Embryonic facial prominence (tissue), 1 donor: ENCODE results near the gene LRMDA.
"Not testable (repeated sequence)": the region's sequence is repeated elsewhere in the genome, so short reads cannot be mapped to it uniquely, and the experiment has no call there.

Source experiments
- DNase-seq: peaks from one replicate; pipeline ENCODE4 v3.0.0-alpha.2; 2016; ENCODE audit errors: extremely low spot score

Gene LRMDA

DNA sequence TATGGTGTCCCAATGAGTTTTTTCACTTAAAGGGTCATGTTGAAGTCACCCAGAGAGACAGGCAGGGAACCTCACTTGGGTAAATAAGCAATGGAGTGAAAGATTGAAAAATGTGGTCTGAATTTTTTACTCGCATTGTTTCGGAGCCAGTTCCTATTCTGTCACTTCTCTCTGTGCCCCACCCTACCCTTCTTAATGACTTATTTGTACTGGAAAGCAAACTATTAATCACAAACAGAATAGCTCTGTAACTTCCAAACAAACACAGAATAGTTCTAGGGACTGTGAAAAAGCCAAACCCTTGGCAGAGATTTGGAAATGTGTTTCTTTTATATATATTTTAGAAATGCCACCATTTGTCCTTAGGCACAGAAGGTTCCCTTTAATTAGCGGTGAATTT, 76.0 kb downstream of the LRMDA start:
- DNase-seq = no peak

DNA sequence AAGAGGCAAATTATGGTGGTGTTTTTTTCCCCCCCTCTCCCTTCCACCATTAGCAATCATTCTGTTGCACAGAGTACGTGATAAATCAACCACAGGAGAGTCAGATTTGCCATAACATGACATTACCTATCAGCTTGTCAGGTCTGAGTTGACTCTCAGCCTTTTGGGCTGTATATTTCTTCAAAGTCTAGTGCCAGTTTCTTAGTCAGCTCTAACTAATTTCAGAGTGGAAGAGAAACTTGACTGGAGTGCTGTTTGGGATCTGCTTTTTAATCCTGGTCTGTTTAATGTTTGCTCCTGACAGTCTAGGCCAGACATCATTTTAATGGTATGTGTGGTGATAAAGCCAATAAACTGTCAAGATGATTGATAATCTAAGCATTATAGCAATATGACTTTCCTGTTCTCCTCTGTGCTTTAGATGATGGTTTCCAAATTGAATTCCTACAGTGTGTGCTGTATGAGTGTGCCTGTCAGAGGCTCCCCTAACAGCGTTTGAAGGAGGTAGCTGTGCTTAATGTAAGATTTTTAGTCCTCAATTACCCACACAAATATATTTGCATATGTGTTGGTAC, 76.9 kb downstream of the LRMDA start:
- DNase-seq = no peak

DNA sequence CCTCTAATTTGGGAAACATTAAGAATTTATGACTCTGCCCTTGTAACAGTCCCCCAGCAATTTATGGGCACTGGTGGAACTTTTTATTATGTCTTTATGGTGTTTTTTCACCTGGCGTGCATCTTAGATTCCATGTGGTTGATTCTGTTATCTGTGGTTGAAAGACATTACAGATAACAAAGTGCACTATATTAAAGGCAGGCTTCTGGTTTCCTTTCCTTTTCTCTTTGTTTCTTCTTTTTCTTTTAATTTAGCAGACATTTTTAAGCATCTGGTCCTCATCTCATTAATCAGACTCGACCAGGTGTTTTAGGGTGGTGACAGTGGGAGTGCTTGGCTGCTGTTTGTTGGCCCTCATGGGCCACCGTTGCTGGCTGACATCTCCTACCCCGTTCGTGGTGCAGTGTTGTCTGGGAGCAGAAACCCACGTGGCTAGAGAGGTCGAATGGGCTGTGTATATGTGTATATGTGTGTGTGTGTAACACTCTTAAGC, 77.4 kb downstream of the LRMDA start:
- DNase-seq = no peak

DNA sequence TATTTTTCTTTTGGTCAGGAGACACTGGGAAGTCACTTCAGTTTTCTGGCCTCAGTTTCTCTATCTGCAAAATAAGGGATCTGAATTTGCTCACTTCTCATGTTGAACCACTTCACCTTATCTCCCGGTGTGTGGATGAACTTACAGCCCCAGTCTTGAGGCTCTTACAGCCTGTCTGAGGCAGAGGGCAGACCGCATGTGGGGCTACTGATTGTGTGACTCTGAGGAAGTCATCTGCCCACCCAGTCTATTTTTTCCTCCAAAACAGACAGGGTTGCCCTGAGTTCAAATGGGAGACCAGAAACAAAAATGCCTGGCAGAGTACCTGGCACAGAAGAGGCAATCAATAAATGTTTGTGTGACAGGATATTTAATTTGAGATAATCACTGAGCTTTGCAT, 78.3 kb downstream of the LRMDA start:
- DNase-seq = no peak

DNA sequence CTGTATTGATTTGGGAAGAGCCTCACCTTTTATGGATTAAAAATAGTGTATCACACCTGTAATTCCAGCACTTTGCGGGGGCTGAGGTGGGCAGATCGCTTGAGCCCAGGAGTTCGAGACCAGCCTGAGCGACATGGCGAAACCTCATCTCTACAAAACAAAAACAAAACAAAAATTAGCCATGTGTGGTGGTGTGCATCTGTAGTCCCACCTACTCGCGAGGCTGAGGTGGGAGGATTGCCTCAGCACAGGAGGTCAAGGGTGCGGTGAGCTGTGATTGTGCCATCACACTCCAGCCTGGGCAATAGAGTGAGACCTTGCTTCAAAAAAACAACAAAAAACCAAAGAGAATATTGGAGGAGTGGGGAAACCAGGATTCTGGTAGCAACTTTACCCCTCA, 79.6 kb downstream of the LRMDA start:
- no peak for DNase-seq

DNA sequence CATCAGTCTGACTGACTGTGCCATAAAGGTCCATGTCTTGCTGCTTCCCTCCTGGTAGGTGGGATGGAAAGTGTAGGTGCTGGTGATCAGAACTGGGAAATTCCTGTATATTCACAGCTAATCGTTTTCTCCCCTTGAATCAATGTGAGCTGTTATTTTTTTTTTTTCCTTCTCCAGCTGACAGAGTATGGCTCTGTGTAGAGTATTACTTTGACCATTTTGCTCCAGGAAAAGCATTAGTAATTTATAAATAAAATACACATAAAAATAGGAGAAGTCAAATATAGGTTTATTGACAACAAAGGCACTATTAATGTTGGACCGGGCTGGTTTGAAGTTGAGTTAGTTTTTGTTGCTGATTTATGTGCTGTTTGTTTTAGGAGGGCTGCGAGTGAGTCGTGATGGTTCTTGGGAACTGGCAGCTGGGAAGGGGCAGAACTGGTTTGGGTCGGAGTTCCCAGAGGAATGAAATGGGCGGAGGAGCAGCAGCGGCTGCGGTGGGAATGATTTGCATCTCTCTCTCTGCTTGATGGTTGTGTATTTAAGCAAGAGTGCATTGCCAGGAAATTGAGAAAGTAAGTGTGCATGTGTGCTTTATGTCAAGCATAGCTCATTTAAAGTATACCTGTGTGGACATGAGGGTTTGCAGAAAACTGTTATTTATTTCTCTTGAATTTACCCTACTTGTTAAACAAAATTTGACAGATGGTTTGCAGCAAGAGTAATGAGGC, 80.9 kb downstream of the LRMDA start:
- no peak for DNase-seq

DNA sequence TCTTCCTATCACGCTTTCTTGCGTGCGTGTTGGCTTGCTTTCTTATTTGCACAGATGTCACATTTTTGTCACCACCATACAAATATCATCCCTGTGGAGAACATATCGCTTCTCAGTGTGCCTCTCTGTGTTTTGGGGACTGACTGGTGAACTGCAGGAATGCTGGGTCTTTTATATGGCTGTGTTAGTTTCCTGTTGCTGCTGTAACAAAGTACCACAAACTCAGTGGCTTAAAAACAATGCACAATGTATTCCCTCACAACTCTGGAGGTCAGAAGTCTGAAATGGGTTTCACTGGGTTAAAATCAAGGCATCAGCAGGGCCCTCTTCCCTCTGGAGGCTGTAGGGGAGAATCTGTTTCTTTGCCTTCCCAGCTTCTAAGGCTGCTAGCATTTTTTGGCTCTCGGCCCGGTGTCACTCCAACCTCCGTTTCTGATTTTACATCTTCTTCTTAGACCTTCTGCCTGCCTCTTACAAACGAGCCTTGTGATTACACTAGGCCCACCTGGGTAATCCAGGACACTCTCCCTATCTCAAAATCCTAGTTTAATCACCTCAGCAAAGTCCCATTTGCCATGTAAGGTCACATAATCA, 82.0 kb downstream of the LRMDA start:
- DNase-seq = no peak

DNA sequence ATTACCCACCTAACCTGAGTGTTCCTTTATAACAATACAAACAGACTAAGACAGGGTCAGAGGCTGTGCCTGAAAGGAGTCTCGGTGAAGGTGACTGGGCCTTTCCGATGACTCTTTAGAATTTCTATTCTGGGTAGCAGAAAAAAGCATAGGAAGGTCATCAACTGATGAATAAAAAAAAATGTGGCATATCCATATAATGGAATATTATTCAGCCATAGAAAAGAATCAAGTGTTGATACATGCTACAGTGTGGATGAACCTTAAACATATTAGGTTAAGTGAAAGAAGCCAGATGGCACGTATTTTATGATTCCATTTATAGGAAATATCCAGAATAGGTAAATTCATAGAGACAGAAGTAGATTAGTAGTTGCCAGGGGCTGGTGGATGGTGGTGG, 83.4 kb downstream of the LRMDA start:
- DNase-seq = no peak

DNA sequence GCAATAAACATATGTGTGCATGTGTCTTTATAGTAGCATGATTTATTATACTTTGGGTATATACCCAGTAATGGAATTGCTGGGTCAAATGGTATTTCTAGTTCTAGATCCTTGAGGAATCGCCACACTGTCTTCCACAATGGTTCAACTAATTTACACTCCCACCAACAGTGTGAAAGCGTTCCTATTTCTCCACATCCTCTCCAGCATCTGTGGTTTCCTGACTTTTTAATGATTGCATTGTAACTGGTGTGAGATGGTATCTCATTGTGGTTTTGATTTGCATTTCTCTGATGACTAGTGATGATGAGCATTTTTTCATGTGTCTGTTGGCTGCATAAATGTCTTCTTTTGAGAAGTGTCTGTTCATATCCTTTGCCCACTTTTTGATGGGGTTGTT, 84.7 kb downstream of the LRMDA start:
- not testable (repeated sequence) for DNase-seq

DNA sequence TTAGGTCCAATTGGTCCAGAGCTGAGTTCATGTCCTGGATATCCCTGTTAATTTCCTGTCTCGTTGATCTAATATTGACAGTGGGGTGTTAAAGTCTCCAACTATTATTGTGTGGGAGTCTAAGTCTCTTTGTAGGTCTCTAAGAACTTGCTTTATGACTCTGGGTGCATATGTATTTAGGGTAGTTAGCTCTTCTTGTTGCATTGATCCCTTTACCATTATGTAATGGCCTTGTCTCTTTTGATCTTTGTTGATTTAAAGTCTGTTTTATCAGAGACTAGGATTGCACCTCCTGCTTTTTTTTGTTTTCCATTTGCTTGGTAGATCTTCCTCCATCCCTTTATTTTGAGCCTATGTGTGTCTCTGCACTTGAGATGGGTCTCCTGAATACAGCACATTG, 87.8 kb downstream of the LRMDA start:
- not testable (repeated sequence) for DNase-seq

DNA sequence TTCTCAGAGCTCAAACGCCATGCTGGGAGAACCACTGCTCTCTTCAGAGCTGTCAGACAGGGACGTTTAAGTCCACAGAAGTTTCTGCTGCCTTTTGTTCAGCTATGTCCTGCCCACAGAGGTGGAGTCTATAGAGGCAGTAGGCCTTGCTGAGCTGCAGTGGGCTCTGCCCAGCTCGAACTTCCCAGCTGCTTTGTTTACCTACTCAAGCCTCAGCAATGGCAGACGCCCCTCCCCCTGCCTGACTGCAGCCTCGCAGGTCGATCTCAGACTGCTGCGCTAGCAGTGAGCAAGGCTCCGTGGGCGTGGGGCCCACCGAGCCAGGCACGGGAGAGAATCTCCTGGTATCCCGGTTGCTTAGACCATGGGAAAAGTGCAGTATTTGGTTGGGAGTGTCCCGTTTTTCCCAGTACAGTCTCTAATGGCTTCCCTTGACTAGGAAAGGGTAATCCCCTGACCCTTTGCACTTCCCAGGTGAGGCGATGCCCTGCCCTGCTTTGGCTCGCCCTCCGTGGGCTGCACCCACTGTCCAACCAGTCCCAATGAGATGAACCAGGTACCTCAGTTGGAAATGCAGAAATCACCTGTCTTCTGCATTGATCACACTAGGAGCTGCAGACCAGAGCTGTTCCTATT, 89.9 kb downstream of the LRMDA start:
- DNase-seq = not testable (repeated sequence)

DNA sequence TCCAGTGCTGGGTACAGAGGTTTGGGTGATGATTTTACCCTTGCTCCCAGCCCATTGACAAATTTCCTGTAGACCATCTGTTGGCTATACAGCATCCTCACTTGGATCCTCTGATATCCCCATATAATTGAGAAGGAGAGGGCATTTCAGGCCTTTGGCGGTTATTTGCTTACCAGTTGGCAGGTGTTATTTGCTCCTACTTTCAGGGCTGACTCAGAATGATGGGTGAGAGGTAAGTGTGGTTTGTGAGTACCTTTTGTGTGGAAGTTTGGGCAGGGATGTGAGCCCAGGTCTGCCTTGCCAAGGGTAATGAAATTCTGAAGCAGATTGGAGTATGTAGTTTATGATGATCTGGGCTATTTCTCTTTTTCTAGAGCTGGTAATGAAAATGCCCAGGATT, 93.6 kb downstream of the LRMDA start:
- DNase-seq = no peak

DNA sequence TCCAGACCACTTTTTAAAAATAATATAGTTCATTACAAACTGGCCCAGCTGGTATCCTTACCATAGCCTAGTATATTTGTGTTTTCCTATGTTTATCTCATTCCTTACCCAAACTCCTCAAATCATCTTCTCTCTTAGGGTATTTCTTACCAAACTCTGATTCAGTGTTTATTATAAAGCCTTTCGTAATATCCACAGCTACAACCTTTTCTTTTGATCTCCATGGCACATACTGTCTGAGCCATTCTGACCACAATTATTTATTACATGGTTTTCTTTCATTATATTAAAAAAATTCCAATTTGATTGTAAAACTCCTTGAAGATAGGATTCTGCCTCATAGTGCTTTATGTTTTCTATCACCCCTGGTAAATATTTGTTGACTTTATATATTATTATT, 94.2 kb downstream of the LRMDA start:
- no peak for DNase-seq

DNA sequence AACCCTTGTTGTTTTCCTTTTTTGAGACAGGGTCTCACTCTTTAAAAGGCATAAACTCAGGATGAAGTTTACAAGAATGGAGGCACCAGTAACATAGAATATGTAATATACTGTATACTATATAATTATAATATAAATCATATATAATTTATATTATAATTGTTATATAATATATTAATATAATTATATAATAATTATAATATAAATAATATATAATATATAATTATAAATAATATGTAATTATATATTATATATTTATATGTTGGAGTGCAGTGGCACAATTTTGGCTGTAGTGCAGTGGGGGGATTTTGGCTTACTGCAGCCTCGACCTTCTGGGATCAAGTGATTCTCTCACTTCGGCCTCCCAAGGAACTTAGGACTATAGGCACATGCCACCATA, 96.1 kb downstream of the LRMDA start:
- DNase-seq = no peak

DNA sequence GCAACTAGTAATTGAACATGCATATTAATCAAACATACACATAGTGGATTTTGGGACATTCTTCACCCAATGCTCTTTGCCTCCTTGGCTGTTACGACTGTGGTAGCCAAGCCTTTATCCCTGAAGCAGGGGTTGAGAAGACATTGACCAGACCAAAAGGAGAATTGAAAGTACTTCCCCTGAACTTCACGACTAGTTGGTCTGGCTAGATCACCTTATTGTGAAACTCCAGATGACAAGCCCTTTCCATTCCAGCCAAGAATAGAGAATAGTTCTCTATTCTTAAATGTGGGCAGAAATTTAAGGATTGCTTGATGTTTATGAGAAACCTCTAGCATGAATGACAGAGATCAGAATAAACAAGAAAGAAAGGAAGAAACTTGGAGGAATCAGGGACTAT, 97.0 kb downstream of the LRMDA start:
- DNase-seq = no peak

DNA sequence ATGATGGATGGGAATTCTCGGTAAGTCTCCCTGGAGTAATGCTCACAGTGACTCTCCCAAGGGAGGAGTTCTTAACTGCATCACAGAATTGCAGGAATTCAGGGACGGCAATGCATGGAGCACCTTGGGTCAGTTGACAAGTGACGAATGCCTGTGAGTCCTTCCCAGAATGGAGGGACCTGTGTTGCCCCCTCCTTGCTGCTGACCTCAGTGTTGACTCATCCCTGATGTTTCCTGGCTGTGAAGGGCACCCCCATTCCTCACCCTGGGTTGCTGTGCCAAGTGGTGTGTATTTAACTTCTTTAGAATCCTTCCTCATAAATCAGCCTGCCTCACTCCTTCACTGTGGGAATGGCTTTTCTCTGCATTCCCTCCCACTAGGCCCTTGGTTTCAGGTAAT, 98.9 kb downstream of the LRMDA start:
- DNase-seq = no peak

DNA sequence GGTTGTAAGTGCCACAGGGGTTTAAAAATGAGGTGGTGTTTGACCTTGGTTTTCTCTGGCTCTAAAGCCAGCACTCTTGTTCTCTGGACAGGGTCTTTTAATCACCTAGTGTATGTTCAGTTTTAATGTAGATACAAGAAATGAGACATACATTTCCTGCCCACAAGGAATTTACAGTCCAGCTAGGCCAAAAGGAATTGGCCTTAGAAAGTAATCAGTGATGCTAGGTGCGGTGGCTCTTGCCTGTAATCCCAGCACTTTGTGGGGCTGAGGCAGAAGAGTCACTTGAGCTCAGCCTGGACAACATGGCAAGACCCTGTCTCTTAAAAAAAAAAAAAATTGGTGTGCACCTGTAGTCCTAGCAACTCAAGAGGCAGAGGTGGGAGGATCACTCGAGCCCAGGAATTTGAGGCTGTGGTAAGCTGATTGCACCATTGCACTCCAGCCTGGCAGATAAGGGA, 100.2 kb downstream of the LRMDA start:
- DNase-seq = no peak

DNA sequence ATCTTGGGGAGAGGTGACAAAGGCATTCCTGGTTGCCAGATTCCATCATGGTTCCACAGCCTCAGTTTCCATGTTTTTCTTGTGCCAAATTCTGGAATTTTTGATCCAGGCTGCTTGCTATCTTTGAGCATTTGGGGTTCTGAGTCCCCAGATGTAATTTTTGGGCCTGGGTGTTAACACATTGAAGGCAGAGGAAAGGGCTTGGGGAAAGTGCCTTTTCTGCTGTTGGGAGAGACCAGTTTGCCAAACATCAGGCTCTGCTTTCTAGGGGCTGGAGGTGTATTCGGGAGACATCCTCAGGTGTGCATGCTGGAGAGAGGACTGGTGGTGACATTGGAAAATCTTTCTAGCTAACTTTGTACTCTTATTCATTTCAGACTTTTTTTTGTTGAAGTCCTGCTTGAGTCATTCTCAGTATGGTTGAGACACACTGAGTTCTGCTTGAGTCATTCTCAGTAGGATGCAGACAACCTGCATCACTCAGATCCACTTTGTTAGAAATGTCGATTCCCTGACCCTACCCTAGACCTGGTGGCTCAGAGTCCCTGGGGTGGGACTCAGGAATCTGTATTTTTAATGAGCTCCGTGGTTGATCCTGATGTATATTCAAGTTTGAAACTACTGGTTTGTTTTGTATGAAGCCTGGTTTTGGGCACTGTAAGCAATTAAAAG, 101.0 kb downstream of the LRMDA start:
- no peak for DNase-seq

DNA sequence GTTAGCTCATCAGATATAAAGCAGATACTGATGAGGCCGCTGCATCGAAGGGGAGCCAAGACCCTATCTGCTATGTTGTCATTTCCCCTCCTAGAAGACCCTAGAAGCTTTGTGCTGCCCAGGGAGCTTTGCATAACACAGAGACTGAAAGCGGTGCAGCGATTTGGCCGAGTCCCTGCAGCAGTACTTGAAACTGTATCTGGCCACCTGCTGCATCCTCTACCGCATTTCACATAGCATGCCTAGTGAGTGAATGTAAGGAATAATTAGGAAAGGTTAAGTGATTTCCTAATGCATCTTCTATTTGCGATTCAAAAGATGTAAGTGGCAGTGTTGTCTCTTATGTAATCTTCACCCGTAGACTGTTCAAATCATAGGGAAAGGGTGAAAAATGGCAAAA, 106.7 kb downstream of the LRMDA start:
- no peak for DNase-seq

DNA sequence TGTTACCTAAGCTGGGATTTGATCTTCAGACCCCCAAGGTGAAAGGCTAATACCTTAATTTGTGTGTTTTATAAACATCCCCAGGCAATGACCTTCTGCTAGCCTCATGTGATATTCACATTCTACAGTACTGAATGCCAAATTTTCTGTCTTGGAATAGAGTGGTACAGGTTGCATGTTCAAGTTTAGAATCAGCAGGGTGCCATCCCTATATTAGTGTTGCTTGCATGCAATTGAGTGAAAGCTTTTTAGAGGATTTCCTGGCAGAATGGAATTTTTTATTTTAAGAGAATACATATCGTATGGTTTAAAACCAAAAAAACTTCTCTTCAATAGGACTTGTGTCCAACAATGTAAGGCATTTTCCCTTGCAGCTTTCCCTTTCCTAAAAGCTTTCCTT, 107.3 kb downstream of the LRMDA start:
- no peak for DNase-seq

DNA sequence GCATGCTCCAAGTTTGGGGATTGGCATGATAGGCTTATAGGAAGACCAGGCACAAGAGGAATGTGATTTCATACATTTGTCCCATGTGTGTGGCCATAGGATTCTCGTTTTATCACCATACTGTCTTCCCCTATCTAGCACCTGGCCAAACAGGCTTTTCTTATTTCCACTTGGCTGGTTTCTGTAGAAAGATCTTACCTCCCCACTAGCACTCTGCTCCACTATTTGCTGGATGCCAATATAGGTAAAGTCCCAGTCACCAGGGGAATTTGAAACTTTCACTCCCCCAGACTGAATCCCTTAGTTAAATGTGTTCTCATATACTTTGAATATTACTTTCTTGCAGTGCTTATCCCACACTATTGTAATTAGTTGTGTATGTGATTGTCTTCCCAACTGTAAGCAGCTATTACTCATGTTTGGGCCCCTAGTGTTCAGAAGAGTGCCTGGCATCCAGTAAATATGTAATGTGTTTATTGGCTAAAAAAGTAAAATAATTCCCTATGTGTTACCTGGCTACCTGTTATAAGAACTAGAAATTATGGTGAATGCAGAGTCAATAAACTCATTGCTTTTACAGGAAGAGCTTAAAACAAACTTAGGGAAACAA, 109.0 kb downstream of the LRMDA start:
- DNase-seq = no peak

DNA sequence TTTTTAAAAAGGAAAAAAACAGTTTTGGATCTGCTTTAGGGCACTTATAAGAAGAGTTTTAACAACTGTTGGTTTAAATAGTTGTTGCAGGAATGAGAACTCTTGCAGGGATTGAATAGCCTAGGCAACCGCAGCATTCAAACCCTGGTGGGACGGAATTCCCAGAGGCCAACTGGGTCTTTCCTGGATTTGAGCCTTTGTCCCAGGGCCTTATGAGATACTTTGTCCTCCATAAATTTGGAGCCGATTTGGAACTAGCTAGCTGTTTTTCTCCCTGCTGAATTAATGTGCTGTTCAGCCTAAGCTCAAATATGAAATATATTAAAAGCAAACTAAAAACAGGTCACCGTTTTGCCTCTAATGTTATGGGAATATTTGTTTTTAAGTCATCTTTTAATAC, 109.6 kb downstream of the LRMDA start:
- no peak for DNase-seq
